ACC112 (cell line): Measurements from ENCODE around the gene DBH.

ENCODE experiments used
- H2AFZ ChIP-seq: fragments of 200-600 bp; sonication (generic); one replicate; pipeline ENCODE4 v1.6.0; 2017; ENCODE audit warnings: antibody characterized with exemption, low read length; ENCODE audit not compliant: unreplicated experiment
- H3K27ac ChIP-seq: fragments of 200-600 bp; sonication (generic); 2 replicates; pipeline ENCODE4 v1.5.1; 2014; ENCODE audit warnings: low read depth, mild to moderate bottlenecking, antibody characterized with exemption, low read length, moderate library complexity
- H3K27me3 ChIP-seq: fragments of 200-600 bp; sonication (generic); 2 replicates; pipeline ENCODE4 v1.6.1; 2014; ENCODE audit warnings: mild to moderate bottlenecking, antibody characterized with exemption, low read length, moderate library complexity, mixed read lengths; ENCODE audit not compliant: insufficient read depth
- H3K36me3 ChIP-seq: fragments of 200-600 bp; sonication (generic); 2 replicates; pipeline ENCODE4 v1.6.1; 2016; ENCODE audit warnings: mild to moderate bottlenecking, antibody characterized with exemption, low read length, moderate library complexity, mixed read lengths; ENCODE audit not compliant: insufficient read depth
- H3K4me1 ChIP-seq: fragments of 200-600 bp; sonication (generic); one replicate; pipeline ENCODE4 v1.6.1; 2016; ENCODE audit warnings: low read length, mixed read lengths; ENCODE audit not compliant: insufficient read depth, unreplicated experiment, control insufficient read depth
- H3K4me3 ChIP-seq: fragments of 200-600 bp; sonication (generic); 2 replicates; pipeline ENCODE4 v1.5.1; 2014; ENCODE audit warnings: mild to moderate bottlenecking, low read depth, low read length
- H3K79me2 ChIP-seq: fragments of 200-600 bp; sonication (generic); one replicate; pipeline ENCODE4 v1.6.0; 2016; ENCODE audit warnings: low read length; ENCODE audit not compliant: control insufficient read depth, unreplicated experiment, insufficient read depth

Gene DBH

GRCh38 chr9:133604856-133605255, 31.3 kb upstream of the DBH start:
- no peak overlapping the region for H3K4me3 ChIP-seq
- H3K36me3 ChIP-seq: no peaks in the 10 kb centered on the region
- no peak overlapping the region for H2AFZ ChIP-seq
- H3K27ac ChIP-seq: no peak overlapping the region
- no peaks in the 10 kb centered on the region for H3K79me2 ChIP-seq
- no peaks in the 10 kb centered on the region for H3K4me1 ChIP-seq
- peaks cover 76% of the 10 kb centered on the region for H3K27me3 ChIP-seq

GRCh38 chr9:133605446-133605845, 30.7 kb upstream of the DBH start:
- no peaks in the 10 kb centered on the region for H3K4me1 ChIP-seq
- H3K27ac ChIP-seq: no peak overlapping the region
- no peak overlapping the region for H3K4me3 ChIP-seq
- no peaks in the 10 kb centered on the region for H3K36me3 ChIP-seq
- H3K27me3 ChIP-seq: peaks cover 80% of the 10 kb centered on the region
- no peaks in the 10 kb centered on the region for H3K79me2 ChIP-seq
- H2AFZ ChIP-seq: no peak overlapping the region

GRCh38 chr9:133605856-133606707, 30.1 kb upstream of the DBH start:
- H3K4me3 ChIP-seq: no peak overlapping the region
- no peaks in the 10 kb centered on the region for H3K4me1 ChIP-seq
- H3K79me2 ChIP-seq: no peaks in the 10 kb centered on the region
- peaks cover 81% of the 10 kb centered on the region for H3K27me3 ChIP-seq
- H3K27ac ChIP-seq: no peak overlapping the region
- no peaks in the 10 kb centered on the region for H3K36me3 ChIP-seq
- H2AFZ ChIP-seq: no peak overlapping the region

GRCh38 chr9:133606708-133607025, 29.5 kb upstream of the DBH start:
- H3K4me1 ChIP-seq: no peaks in the 10 kb centered on the region
- H3K27me3 ChIP-seq: peaks cover 81% of the 10 kb centered on the region
- H3K27ac ChIP-seq: no peak overlapping the region

GRCh38 chr9:133607381-133607780, 28.8 kb upstream of the DBH start:
- Histone ChIP-seq H3K79me2 (no peaks in the 10 kb centered on the region), H3K4me1 (no peaks in the 10 kb centered on the region), H3K27ac (no peak overlapping the region), H3K36me3 (no peaks in the 10 kb centered on the region), H3K4me3 (no peak overlapping the region), H3K27me3 (peaks cover 85% of the 10 kb centered on the region), H2AFZ (no peak overlapping the region)

More at GRCh38 chr9:133606708-133607025, 29.5 kb upstream of the DBH start:
- Histone ChIP-seq H2AFZ (no peak overlapping the region), H3K4me3 (no peak overlapping the region), H3K79me2 (no peaks in the 10 kb centered on the region), H3K36me3 (no peaks in the 10 kb centered on the region)

- H3K27me3 ChIP-seq: peaks cover 85% of the 10 kb centered on the region
Observed at GRCh38 chr9:133607976-133608375, 28.2 kb upstream of the DBH start.

GRCh38 chr9:133608382-133608781, 27.8 kb upstream of the DBH start:
- no peaks in the 10 kb centered on the region for H3K4me1 ChIP-seq
- H3K4me3 ChIP-seq: no peak overlapping the region
- H3K27me3 ChIP-seq: peaks cover 85% of the 10 kb centered on the region
- H3K36me3 ChIP-seq: no peaks in the 10 kb centered on the region
- no peak overlapping the region for H3K27ac ChIP-seq
- no peak overlapping the region for H2AFZ ChIP-seq
- no peaks in the 10 kb centered on the region for H3K79me2 ChIP-seq

More at GRCh38 chr9:133607976-133608375, 28.2 kb upstream of the DBH start:
- Histone ChIP-seq H3K79me2 (no peaks in the 10 kb centered on the region), H3K4me1 (no peaks in the 10 kb centered on the region), H3K4me3 (no peak overlapping the region), H3K36me3 (no peaks in the 10 kb centered on the region), H3K27ac (no peak overlapping the region), H2AFZ (no peak overlapping the region)

- Histone ChIP-seq H3K4me3 (no peak overlapping the region), H3K79me2 (no peaks in the 10 kb centered on the region), H3K36me3 (no peaks in the 10 kb centered on the region), H3K4me1 (no peaks in the 10 kb centered on the region), H3K27me3 (peaks cover 87% of the 10 kb centered on the region), H3K27ac (no peak overlapping the region), H2AFZ (no peak overlapping the region)
Observed at GRCh38 chr9:133608889-133609288, 27.3 kb upstream of the DBH start.

GRCh38 chr9:133609311-133610098, 26.7 kb upstream of the DBH start, which contains the start of gene FAM163B:
Gene FAM163B (minus strand): TSS chr9:133609389. CDS start chr9:133580223, 29,166 bp downstream.
- no peaks in the 10 kb centered on the region for H3K79me2 ChIP-seq
- H3K4me3 ChIP-seq: no peak within 1 kb of the TSS
- H2AFZ ChIP-seq: no peak within 1 kb of the TSS
- peaks cover 93% of the 10 kb centered on the region for H3K27me3 ChIP-seq
- no peak within 1 kb of the TSS for H3K27ac ChIP-seq
- H3K36me3 ChIP-seq: no peaks in the 10 kb centered on the region
- H3K4me1 ChIP-seq: no peaks in the 10 kb centered on the region

- Histone ChIP-seq H3K36me3 (no peaks in the 10 kb centered on the region), H2AFZ (no peak overlapping the region), H3K4me1 (no peaks in the 10 kb centered on the region), H3K4me3 (no peak overlapping the region), H3K79me2 (no peaks in the 10 kb centered on the region), H3K27me3 (peaks cover 95% of the 10 kb centered on the region), H3K27ac (no peak overlapping the region)
Observed at GRCh38 chr9:133610845-133611244, 25.3 kb upstream of the DBH start.
